DMS 273 treated with DMSO at 0.1 percent for 48 hours (cell line): Measurements from ENCODE around the gene NOMO2.
"Not testable (repeated sequence)": the region's sequence is repeated elsewhere in the genome, so short reads cannot be mapped to it uniquely, and the experiment has no call there.

ENCODE experiments used
- DNase-seq: peaks from one replicate; lab custom pipeline; 2025; lab: John Stamatoyannopoulos, UW

Gene NOMO2

DNA sequence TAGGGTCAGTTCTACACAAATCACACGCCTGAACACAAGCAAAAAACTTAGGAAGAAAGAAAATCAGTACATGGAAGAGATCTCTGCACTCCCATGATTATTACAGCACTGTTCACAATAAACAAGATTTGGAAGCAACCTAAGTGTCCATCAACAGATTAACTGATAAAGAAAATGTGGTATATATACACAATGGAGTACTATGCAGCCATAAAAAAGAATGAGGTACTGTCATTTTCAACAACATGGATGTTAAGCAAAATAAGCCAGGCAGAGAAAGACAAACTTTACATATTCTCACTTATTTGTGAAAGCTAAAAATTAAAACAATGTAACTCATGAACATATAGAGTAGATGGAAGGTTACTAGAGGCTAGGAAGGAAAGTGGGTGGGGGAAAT, 16.0 kb upstream of the NOMO2 start:
- DNase-seq = not testable (repeated sequence)

DNA sequence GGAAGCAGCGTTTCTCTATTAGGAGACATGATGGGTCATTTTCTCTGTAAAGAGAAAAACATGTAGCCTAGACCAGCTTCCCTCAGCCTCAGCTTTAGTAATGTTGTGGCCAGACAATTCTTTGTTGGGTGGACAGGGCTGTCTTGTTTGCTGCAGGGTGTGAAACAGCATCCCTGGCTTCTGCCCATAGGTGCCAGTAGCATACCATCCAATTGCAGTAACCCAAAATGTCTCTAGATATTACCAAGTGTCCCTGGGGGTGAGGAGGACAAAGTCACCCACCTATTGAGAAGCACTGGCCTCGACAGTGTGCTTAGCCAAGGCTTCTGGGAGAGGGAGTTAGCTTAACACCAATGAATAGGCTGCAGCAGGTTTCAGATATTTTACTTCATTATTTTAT, 14.0 kb upstream of the NOMO2 start:
- DNase-seq = not testable (repeated sequence)

DNA sequence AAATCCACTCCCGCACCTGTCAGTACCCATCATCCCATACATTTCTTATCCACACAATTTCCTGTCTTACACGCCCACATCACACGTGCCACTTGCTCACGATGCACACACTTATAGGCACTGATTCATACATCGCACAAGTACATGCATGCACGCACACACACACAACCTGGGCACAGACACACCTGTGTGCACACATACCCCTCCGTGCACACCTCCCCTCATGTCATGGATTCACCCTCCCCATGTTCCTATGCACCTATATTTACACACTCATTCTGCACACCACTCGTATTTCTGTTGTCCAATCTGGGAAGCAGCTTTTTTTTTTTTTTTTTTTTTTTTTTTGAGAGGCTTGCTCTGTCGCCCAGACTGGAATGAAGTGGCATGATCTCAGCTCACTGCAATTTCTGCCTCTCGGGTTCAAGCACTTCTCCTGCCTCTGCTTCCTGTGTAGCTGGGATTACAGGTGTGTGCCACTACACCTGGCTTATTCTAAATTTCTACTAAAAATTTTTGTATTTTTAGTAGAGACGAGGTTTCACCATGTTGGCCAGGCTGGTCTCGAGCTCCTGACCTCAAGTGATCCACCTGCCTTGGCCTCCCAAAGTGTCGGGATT, 13.5 kb upstream of the NOMO2 start:
- DNase-seq = not testable (repeated sequence)

DNA sequence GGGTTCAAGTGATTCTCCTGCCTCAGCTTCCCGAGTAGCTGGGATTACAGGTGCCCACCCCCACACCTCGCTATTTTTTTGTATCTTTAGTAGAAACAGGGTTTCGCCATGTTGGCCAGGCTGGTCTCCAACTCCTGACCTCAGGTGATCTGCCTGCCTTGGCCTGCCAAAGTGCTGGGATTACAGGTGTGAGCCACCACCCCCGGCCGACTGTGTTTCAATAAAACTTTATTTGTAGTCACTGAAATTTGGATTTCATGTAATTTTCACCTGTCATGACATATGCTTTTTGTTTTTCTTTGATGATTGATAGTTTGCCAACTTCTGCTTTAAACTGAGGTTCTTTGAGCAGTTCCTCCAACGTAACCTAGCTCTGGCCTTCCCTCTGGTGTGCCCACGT, 12.0 kb upstream of the NOMO2 start:
- not testable (repeated sequence) for DNase-seq

DNA sequence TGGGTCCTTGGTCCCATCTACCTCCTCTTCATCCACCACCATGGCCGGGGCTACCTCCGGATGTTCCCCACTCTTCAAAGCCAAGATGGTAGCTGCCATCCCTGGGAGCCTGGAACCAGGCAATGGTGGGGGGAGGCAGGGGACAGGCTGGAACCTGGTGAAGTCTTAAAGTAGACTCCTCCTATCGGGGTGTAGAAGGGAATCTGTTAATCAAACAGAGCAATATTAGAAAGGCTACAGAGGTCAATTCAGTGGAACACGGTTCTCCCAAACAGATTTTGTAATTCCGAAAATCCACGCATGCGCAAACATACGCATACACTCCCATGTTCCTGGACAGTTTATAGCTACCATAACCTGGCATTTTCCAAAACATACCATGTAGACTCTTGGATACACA, 11.1 kb upstream of the NOMO2 start:
- not testable (repeated sequence) for DNase-seq

DNA sequence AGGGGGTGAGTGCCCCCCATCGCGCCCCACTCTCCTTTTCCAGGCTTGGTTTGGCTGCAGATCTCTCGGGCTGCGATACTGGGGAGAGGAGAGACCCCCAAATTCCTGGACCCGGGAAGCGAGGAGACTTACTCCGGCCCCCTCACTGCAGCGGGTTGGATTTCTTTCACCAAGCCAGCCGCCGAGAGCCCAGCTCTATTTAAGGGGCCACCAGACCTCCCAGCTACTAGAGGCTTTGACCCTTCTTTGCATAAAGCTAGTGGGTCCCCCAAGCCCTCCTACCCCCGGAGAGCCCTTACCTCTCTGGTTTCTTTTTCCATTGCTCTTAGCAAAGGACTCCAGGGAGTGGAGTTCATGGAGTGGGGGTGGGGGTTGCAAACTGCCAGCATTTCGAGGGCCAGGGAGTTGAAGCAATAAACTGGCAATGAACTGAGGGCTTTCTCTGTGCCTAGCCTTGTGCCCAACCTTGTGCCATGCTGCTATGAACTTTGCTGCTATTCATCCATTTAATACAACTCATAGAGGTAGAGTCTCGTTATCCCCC, 9.5 kb upstream of the NOMO2 start:
- not testable (repeated sequence) for DNase-seq

DNA sequence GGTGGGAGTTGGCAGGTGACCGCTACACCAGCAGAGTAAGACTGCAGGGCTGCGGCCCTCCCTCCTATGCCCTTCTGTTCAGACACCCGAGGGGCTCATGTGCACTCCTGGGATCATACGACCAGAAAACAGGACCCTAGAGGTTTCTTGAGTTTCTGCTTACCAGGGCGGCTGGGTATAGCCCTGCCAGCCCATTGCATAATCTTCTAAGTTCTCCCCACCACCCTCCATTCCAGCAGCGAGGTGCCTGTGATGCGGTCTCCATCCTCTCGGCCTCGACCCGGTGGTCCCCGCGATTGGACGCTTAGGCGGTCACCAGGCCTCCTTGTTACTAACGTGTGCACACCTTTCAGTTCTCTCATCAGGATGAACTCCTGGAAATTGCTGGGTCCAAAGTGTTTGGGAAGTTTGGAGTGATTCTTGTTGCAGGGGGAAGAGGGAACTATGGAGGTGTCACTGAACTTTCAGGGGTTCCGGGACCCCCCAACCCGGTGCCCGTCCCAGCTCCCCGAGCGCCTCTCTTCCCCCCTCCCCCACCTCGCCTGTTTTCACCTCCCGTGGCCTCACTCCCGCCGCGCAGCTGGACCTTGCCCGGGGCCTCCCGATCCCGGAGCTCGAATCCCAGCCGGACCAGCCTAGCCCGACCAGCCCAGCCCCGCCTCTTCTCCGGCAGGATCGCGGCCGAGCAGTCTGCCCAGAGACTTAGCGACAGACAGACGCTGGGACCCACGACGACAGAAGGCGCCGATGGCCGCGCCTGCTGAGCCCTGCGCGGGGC, 8.8 kb upstream of the NOMO2 start:
- not testable (repeated sequence) for DNase-seq

DNA sequence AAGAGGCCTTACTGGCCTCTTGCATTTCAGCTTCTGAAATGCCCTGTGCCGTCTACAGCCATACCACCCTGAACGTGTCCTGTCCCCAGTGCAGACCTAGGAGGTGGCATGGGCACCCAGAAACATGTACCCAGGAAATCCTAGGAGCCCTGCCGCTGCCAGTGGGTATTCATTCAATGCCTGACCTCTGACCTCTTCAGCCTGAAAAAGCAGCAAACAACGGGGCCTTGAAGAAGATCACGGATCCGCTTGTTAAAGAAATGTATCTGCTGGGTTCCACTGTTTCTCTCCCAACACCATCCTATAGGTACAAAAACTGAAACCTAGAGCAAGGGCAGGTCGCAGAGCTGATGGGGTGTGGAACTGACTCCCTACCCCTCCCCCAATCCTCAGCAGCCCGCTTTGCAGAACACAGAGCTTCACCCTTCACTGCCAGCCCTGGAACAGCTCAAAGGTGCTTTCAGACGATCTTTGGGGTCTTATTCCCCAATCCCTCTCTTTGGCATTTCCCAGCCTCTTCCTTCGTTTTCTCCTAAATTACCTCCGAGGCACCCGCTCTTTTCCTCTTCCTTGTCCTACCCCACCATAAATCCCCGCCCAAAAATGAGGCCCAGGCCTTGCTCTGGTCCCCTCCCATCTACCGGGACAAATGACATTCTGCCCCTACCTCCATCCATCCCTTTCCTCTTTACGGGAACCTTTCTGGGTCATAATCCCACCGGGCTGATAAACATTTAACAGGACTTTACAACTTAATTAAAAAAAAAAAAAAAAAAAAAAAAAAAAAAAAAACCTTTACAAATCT, 1.3 kb downstream of the NOMO2 start:
- DNase-seq = not testable (repeated sequence)

DNA sequence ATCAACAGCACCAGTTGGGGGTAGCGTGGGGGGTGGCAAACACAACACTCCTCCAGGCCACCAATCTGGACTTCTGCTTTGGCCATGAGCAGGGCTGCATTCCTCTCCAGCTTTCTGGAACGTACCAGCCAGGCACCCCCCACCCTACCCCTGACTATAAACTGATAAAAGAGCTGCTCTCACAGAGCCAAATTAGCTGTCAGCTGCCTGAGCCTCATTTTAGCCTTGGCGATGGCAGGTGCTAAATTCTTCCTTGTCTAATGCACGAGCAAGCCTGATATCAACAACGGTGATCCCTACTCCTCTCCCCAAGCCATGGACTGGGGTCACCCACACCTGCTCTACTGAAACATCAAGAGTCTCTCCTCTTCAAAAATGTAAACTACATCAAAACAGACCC, 8.2 kb downstream of the NOMO2 start:
- not testable (repeated sequence) for DNase-seq

DNA sequence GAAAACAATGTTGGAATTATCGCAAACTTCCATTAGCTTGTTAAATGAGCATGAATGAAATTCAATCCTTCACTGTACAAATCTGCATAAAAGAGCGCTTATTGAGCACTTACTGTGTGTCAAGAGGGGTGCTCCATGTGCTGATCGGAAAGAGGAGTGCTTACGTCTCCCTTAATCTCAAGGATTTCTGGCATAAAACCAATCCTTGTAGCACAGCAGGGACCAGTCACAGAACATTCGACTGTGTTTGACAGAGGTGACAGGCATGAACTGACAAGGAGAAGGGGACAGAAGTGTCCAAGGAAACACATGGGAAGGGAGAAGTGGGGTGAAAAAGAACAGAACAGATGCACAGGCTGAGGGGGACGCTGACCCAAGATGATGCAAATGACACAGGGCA, 14.5 kb downstream of the NOMO2 start:
- not testable (repeated sequence) for DNase-seq

DNA sequence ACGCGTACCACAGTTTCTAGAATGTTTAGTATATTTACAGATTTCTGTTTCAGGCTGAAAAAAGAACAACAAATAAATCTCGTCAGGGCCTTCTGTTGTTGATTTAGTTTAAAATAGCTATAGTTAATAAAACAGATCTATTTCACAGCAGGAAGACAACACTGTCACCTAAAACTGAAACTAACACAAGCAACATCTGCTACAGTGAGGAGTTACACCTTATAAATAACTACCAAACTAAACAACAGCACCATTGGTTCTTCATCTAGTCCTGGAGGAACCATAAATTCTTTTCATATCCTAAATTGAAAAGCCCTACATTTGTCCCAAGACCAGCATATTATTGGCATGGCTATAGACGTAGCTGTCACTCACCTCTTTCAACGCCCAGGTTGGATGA, 15.0 kb downstream of the NOMO2 start:
- DNase-seq = not testable (repeated sequence)

DNA sequence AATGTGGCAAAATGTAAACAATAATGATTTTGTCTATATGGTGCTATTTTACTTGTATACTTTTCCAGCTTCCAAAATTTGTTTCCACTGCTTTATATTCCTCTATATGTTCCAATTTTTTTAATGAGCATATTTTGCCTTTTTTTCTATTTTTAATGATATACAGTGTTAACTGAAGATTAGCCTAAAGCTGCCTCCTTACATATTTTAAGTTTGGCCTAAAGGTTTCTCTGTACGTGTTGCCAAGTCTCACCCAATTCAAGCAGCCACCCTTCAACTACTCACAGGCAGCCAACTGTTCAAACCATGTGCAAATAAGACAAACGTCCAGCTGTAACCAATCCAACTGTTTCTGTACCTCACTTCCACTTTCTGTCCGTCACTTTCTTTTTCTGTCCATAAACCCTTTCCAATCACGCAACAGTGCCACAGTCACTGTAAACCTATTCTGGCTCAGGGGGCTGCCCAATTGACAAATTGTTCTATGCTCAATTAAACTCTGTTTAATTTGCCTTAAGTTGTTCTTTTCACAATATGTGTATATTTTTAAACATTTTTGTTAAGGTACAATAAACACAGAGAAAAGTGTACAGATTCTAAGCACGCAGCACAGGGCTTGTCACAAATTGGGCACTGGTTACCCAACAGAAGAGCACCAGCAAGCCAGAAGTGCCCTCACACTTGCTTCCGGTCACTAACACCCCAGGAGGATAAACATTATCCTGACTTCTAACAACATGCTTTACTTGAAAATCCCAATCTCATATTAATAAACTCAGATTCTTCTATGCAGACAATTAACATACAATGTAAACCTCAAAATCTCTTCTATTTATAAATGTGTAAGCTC, 17.4 kb downstream of the NOMO2 start:
- DNase-seq = not testable (repeated sequence)

DNA sequence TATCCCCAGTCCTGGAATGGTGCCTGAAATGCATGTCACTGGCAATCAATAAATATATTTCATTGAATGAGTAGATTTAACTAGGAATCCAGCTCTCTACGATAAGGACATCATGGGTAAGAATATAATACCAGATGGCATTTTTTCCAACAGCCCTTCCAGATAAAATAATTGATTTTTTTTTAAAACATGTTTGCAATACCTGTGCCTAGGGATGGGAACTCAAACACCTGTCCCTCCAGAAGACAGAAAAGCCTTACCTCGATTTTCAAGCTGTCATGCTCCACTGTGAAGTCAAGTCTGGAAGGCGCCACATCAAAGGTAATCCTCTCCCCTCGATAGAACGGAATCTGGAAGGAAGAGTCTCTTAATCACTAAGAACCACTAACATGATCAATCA, 20.0 kb downstream of the NOMO2 start:
- not testable (repeated sequence) for DNase-seq

DNA sequence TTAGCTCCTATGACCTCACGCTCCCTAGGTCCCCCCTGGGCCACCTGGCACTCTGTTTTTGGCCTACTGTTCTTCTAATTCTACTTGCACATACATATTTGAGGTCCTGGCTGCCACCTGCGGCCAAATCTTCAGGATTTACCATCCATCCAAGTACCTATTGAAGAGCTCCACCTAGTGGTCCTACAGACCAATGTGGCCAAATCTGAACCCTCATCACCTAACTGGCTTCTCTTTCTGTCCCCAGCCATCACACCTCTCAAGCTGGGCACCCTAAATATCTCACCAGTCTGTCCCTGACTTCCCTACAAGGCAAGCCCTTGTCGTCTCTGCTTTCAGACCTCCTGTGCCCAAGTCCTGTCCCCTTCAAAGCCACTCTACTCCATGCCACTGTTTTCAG, 24.9 kb downstream of the NOMO2 start:
- not testable (repeated sequence) for DNase-seq

DNA sequence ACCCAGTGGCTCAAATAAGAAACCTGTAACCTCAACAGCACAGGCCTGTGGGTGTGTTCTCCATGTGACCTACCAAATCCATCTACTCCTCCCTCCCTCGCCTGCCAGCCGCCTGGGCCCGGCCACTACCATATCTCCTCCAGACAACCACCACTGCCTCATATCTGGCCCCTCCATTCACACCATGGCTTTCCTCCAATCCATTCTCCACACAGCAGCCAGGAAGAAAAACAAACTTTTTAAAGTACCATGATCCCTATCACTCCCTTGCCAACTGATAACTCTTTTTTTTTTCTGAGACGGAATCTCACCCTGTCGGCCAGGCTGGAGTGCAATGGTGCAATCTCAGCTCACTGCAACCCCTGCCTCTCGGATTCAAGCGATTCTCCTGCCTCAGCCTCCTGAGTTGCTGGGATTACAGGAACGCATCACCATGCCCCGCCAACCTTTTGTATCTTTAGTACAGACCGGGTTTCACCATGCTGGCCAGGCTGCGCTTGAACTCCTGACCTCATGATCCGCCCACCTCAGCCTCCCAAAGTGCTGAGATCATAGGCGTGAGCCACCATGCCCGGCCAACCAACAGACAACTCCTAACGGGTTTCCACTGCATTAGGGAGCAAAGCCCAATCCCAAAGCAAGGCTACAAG, 26.3 kb downstream of the NOMO2 start:
- DNase-seq = not testable (repeated sequence)

DNA sequence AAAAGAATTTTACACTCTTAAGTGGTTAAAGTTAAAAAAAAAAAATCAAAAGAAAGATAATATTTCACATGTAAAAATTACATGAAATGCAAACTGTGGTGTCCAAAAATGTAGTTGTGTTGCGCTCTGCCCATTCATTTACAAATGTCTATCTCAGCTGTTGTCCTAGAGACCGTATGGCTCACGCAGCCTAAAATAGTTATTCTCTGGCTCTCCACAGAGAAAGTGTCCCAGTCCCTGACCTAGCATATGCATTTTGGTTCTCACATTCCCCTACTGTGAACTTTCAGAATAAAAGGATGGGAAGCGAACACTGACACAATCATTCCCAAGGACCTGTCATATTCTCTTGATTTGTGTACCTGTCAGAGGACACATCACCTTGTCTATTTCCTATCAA, 27.6 kb downstream of the NOMO2 start:
- not testable (repeated sequence) for DNase-seq

DNA sequence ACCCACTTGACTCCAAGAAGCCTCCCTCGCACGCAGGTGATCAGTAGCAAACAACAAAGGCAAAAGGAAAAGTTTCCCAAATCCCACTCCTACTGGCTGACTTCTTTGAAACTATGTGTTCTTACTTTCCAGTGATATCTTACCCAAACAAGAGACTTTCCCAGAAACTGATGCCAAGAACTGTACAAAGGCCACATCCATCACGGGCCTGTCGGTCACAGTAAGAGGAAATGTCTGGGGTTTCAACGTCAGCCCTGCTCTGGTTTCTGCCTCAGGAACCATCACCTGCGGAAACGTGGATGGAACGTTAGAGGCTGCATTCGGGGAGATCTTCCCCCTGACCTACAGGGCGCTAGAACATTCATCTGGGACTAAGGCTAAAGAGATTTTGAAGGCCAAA, 30.6 kb downstream of the NOMO2 start:
- DNase-seq = not testable (repeated sequence)

DNA sequence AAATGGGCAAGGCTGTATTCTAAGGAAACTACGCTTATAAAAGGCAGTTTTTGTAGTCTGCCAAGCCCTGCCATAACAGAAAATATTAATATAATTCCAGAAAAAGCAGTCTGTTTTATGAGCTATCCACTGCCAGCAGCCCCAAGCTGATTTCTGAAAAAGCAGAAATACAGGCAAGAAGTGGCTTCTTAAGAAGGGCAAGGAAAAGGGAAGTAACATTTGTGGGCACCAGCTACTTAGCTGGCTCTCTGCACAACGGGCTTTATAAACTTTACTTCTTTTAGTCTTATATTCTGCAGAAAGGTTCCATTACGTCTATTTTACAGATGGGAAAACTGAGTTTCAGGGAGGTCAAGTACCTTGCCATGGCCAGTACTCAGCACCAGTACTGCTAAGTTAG, 31.6 kb downstream of the NOMO2 start:
- DNase-seq = not testable (repeated sequence)

DNA sequence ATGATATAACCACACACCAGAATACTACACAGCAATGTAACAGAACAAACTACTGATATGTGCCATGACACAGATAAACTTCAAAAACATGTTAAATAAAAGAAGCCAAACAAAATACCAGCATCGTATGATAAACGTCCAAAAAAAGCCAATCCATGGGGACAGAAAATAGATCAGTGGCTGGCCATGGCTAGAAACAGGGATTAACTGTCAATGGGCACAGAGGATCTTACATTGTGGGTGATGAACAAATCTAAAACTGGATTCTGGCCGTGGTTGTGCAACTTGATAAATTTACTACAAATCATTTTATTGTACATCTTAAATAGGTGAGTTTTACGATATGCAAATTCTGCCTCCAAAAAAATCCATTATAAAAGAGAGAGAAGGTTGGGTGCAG, 35.4 kb downstream of the NOMO2 start:
- DNase-seq = not testable (repeated sequence)

DNA sequence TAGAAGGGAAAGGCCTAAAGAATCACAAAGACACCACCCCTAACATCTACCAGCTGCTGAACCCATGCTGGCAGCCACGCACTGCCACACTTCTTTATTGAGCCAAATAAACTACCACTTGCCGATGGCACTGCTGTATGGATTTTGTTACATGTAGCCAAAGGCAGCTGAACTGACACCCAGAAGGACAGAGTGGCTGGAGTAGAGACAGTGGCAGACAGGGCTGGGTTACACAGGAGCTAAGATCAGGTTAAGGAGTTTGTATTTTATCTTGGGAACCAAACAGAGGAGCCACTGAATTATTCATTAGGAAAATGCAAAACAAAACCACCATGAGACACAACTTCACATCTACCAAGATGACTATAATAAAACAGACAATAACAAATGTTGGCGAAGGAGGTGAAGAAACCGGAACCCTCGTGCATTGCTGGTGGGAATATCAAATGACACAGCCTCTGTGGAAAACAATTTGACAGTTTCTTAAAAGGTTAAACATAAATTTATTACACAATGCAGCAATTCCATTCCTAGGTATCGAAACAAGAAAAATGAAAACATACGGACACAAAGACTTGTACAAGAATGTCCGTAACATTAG, 35.9 kb downstream of the NOMO2 start:
- DNase-seq = not testable (repeated sequence)

DNA sequence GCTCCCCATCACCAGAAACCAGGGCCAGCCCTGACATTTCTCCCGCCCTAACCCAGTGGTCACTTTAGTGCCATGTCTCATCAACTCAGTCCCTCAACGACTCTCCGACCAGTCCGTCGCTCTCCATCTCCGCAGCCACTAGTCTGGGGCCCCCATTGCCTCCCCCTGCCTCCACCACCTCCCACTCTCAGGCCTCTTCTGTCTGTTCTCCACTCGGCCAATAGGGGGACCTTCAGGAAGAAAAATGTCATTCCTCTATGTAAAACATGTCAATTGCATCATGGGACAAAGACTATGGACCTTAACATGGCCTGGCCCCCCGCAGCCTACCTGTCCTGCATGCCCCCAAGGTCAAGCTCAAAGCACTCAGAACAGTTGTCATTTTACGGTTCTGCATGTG, 39.3 kb downstream of the NOMO2 start:
- DNase-seq = not testable (repeated sequence)
